SK-N-SH treated with all-trans-retinoic acid at 6 μM for 48 hours (cell line): Measurements from ENCODE around the gene CYTH3.
"Not testable (repeated sequence)": the region's sequence is repeated elsewhere in the genome, so short reads cannot be mapped to it uniquely, and the experiment has no call there.

Source experiments
- ESRRG ChIP-seq: fragments of 250-450 bp; sonication (Bioruptor Pico); IDR thresholded peaks from 2 replicates; pipeline ENCODE4 v1.6.1; 2021; ENCODE audit warnings: mild to moderate bottlenecking
- RARB ChIP-seq: fragments of 250-450 bp; sonication (Bioruptor Pico); IDR thresholded peaks from 2 replicates; pipeline ENCODE4 v1.8.0; 2021; ENCODE audit warnings: mild to moderate bottlenecking, moderate library complexity
- TF ChIP-seq, protein P1 (sequence below): fragments of 250-450 bp; sonication (Bioruptor Pico); IDR thresholded peaks from 2 replicates; pipeline ENCODE4 v1.8.0; 2020; ENCODE audit warnings: mild to moderate bottlenecking, moderate library complexity, borderline replicate concordance
- TF ChIP-seq, protein P2 (sequence below): fragments of 250-450 bp; sonication (Bioruptor Pico); IDR thresholded peaks from 2 replicates; pipeline ENCODE4 v1.5.0; 2020; ENCODE audit warnings: mild to moderate bottlenecking, moderate library complexity
- TF ChIP-seq, protein P3 (sequence below): fragments of 250-450 bp; sonication (Bioruptor Pico); IDR thresholded peaks from 2 replicates; pipeline ENCODE4 v1.5.1; 2021; ENCODE audit warnings: mild to moderate bottlenecking, moderate library complexity

DNA sequence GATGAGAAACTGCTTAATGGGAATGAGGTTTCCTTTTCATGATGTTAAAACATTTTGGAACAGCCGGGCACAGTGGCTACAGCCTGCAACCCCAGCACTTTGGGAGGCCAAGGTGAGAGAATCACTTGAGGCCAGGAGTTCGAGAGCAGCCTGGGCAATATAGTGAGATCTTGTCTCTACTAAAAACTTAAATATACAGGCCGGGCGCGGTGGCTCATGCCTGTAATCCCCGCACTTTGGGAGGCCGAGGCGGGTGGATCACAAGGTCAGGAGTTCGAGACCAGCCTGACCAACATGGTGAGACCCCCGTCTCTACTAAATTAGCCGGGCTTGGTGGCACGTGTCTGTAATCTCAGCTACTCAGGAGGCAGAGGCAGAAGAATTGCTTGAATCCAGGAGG is 19.5 kb upstream of the CYTH3 start:
- TF ChIP-seq, protein P1, sequence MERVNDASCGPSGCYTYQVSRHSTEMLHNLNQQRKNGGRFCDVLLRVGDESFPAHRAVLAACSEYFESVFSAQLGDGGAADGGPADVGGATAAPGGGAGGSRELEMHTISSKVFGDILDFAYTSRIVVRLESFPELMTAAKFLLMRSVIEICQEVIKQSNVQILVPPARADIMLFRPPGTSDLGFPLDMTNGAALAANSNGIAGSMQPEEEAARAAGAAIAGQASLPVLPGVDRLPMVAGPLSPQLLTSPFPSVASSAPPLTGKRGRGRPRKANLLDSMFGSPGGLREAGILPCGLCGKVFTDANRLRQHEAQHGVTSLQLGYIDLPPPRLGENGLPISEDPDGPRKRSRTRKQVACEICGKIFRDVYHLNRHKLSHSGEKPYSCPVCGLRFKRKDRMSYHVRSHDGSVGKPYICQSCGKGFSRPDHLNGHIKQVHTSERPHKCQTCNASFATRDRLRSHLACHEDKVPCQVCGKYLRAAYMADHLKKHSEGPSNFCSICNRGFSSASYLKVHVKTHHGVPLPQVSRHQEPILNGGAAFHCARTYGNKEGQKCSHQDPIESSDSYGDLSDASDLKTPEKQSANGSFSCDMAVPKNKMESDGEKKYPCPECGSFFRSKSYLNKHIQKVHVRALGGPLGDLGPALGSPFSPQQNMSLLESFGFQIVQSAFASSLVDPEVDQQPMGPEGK = not testable (repeated sequence)
- TF ChIP-seq ESRRG; RARB (CRISPR knock-in tag): not testable (repeated sequence)
- TF ChIP-seq, protein P2, sequence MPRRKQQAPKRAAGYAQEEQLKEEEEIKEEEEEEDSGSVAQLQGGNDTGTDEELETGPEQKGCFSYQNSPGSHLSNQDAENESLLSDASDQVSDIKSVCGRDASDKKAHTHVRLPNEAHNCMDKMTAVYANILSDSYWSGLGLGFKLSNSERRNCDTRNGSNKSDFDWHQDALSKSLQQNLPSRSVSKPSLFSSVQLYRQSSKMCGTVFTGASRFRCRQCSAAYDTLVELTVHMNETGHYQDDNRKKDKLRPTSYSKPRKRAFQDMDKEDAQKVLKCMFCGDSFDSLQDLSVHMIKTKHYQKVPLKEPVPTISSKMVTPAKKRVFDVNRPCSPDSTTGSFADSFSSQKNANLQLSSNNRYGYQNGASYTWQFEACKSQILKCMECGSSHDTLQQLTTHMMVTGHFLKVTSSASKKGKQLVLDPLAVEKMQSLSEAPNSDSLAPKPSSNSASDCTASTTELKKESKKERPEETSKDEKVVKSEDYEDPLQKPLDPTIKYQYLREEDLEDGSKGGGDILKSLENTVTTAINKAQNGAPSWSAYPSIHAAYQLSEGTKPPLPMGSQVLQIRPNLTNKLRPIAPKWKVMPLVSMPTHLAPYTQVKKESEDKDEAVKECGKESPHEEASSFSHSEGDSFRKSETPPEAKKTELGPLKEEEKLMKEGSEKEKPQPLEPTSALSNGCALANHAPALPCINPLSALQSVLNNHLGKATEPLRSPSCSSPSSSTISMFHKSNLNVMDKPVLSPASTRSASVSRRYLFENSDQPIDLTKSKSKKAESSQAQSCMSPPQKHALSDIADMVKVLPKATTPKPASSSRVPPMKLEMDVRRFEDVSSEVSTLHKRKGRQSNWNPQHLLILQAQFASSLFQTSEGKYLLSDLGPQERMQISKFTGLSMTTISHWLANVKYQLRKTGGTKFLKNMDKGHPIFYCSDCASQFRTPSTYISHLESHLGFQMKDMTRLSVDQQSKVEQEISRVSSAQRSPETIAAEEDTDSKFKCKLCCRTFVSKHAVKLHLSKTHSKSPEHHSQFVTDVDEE = not testable (repeated sequence)
- TF ChIP-seq, protein P3, sequence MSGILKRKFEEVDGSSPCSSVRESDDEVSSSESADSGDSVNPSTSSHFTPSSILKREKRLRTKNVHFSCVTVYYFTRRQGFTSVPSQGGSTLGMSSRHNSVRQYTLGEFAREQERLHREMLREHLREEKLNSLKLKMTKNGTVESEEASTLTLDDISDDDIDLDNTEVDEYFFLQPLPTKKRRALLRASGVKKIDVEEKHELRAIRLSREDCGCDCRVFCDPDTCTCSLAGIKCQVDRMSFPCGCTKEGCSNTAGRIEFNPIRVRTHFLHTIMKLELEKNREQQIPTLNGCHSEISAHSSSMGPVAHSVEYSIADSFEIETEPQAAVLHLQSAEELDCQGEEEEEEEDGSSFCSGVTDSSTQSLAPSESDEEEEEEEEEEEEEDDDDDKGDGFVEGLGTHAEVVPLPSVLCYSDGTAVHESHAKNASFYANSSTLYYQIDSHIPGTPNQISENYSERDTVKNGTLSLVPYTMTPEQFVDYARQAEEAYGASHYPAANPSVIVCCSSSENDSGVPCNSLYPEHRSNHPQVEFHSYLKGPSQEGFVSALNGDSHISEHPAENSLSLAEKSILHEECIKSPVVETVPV (CRISPR knock-in tag) = not testable (repeated sequence)
